Trophoblast cell (in vitro differentiated cells and primary cell): ENCODE data around the gene CAMSAP1.
"Not testable (repeated sequence)": the region's sequence is repeated elsewhere in the genome, so short reads cannot be mapped to it uniquely, and the experiment has no call there.

Source experiments
- DNase-seq, 2 donors: peaks; one replicate each; pipeline ENCODE4 v3.0.0-alpha.2; 2016
- H2AFZ ChIP-seq: 2 replicates; pipeline ENCODE4 v1.6.1; 2013; ENCODE audit warnings: low read length, moderate library complexity, mild to moderate bottlenecking; ENCODE audit not compliant: insufficient read depth, poor library complexity
- H2AK5ac ChIP-seq: 2 replicates; pipeline ENCODE4 v1.6.1; 2013; ENCODE audit warnings: mild to moderate bottlenecking, low read length
- H2BK120ac ChIP-seq: 2 replicates; pipeline ENCODE4 v1.6.1; 2013; ENCODE audit warnings: low read length, mild to moderate bottlenecking, moderate library complexity; ENCODE audit not compliant: insufficient read depth, poor library complexity
- H2BK12ac ChIP-seq: 2 replicates; pipeline ENCODE4 v1.6.1; 2013; ENCODE audit warnings: mild to moderate bottlenecking, low read length, moderate library complexity
- H2BK5ac ChIP-seq: 2 replicates; pipeline ENCODE4 v1.6.1; 2013; ENCODE audit warnings: low read length, low read depth, moderate library complexity, mild to moderate bottlenecking; ENCODE audit not compliant: poor library complexity
- H3K14ac ChIP-seq: 2 replicates; pipeline ENCODE4 v1.6.1; 2013; ENCODE audit warnings: mild to moderate bottlenecking, low read length
- H3K18ac ChIP-seq: 2 replicates; pipeline ENCODE4 v1.6.1; 2013; ENCODE audit warnings: mild to moderate bottlenecking, low read length
- H3K23ac ChIP-seq: 2 replicates; pipeline ENCODE4 v1.6.1; 2013; ENCODE audit warnings: low read length
- H3K27ac ChIP-seq: 2 replicates; pipeline ENCODE4 v1.5.1; 2013; ENCODE audit warnings: low read depth, mild to moderate bottlenecking, inconsistent platforms, low read length, moderate library complexity
- H3K27me3 ChIP-seq: 2 replicates; pipeline ENCODE4 v1.6.1; 2013; ENCODE audit warnings: inconsistent platforms, mild to moderate bottlenecking, low read length, moderate library complexity; ENCODE audit not compliant: insufficient read depth
- H3K36me3 ChIP-seq, 2 experiments: 1 replicate in 1 of 2; 2 replicates in 1 of 2; pipeline ENCODE4 v1.6.1; 2013; ENCODE audit warnings: low read length in 2 of 2, mild to moderate bottlenecking in 2 of 2, moderate library complexity in 1 of 2; ENCODE audit not compliant: insufficient read depth in 2 of 2, control insufficient read depth in 1 of 2
- H3K4ac ChIP-seq: 2 replicates; pipeline ENCODE4 v1.6.1; 2013; ENCODE audit warnings: low read depth, mild to moderate bottlenecking, low read length, moderate library complexity
- H3K4me1 ChIP-seq, 2 experiments: 1 replicate in 1 of 2; 2 replicates in 1 of 2; pipeline ENCODE4 v1.6.1; 2013; ENCODE audit warnings: low read length in 2 of 2, mild to moderate bottlenecking in 2 of 2, moderate library complexity in 1 of 2; ENCODE audit not compliant: insufficient read depth in 2 of 2, control insufficient read depth in 1 of 2
- H3K4me2 ChIP-seq: 2 replicates; pipeline ENCODE4 v1.6.1; 2013; ENCODE audit warnings: inconsistent platforms, mild to moderate bottlenecking, low read length, moderate library complexity
- H3K4me3 ChIP-seq: 2 replicates; pipeline ENCODE4 v1.5.1; 2013; ENCODE audit warnings: mild to moderate bottlenecking, low read depth, low read length, inconsistent platforms
- H3K79me1 ChIP-seq: one replicate; pipeline ENCODE4 v1.6.1; 2013; ENCODE audit warnings: low read length
- H3K79me2 ChIP-seq: 2 replicates; pipeline ENCODE4 v1.6.1; 2013; ENCODE audit warnings: low read length, mild to moderate bottlenecking; ENCODE audit not compliant: control insufficient read depth, insufficient read depth, poor library complexity
- H3K9ac ChIP-seq: 2 replicates; pipeline ENCODE4 v1.6.1; 2013; ENCODE audit warnings: mild to moderate bottlenecking, low read length
- H3K9me3 ChIP-seq: 2 replicates; pipeline ENCODE4 v1.6.1; 2013; ENCODE audit warnings: low read depth, mild to moderate bottlenecking, control low read depth, inconsistent platforms, low read length; ENCODE audit not compliant: insufficient read depth
- H4K12ac ChIP-seq: 2 replicates; pipeline ENCODE4 v1.6.1; 2013; ENCODE audit warnings: low read depth, mild to moderate bottlenecking, low read length, moderate library complexity
- H4K8ac ChIP-seq: 2 replicates; pipeline ENCODE4 v1.6.1; 2013; ENCODE audit warnings: low read depth, mild to moderate bottlenecking, low read length, moderate library complexity
- H4K91ac ChIP-seq: one replicate; pipeline ENCODE4 v1.6.1; 2013; ENCODE audit warnings: low read depth, mild to moderate bottlenecking, low read length, moderate library complexity
- WGBS: extraction: QIAGEN DNeasy Blood & Tissue Kit; methylation state at CpG from one replicate; pipeline ENCODE4 v1.1.7; 2013; ENCODE audit warnings: missing lambda C conversion rate; ENCODE audit not compliant: insufficient read length, insufficient coverage; ENCODE audit errors: extremely low coverage; 5-methylcytosine and 5-hydroxymethylcytosine counted together

CAMSAP1 gene

DNA sequence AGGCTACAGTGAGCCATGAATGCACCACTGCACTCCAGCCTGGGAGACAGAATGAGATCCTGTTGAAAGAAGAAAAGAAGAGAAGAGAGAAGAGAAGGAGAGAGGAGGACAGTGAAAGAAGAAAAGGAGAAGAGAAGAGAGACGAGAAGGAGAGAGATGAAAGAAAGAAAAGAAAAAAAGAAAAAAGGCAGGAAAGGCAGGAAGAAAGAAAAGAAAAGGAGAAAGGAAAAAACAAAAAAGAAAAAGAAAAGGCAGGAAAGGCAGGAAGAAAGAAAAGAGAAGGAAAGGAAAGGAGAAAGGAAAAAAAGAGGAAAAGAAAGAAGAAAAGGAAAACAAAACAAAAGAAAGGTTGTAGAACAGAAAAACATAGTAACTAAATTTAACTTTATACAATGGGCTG lies 14.2 kb downstream of the CAMSAP1 start:
- H3K18ac ChIP-seq = no peak overlapping the region
- H2AFZ ChIP-seq = no peak overlapping the region
- no peaks in the 10 kb centered on the region for H3K79me1 ChIP-seq
- H3K9me3 ChIP-seq = peaks cover 2% of the 10 kb centered on the region
- no peaks in the 10 kb centered on the region for H3K27me3 ChIP-seq
- no peak for DNase-seq
- H4K8ac ChIP-seq = no peak overlapping the region
- H3K4me2 ChIP-seq = no peak overlapping the region
- H3K4me1 ChIP-seq = peaks cover 24 to 29% of the 10 kb centered on the region in 2 experiments
- no peak overlapping the region for H3K23ac ChIP-seq
- peaks cover 0 to 3% of the 10 kb centered on the region in 2 experiments for H3K36me3 ChIP-seq
- H2AK5ac ChIP-seq = no peak overlapping the region
- no peak overlapping the region for H4K12ac ChIP-seq
- H2BK120ac ChIP-seq = no peak overlapping the region
- no peak overlapping the region for H4K91ac ChIP-seq
- 100% methylated on average over 1 of the region's 1 CpG for WGBS
- no peak overlapping the region for H3K27ac ChIP-seq
- H3K4me3 ChIP-seq = no peak overlapping the region
- no peak overlapping the region for H2BK5ac ChIP-seq
- no peak overlapping the region for H3K9ac ChIP-seq
- peaks cover 24% of the 10 kb centered on the region for H3K79me2 ChIP-seq
- H3K4ac ChIP-seq = no peak overlapping the region
- H2BK12ac ChIP-seq = no peak overlapping the region
- H3K14ac ChIP-seq = no peak overlapping the region

GRCh38 chr9:135892327-135892726 lies 15.0 kb downstream of the CAMSAP1 start:
- not testable (repeated sequence) for H4K8ac ChIP-seq, H3K18ac ChIP-seq, H2BK12ac ChIP-seq, H4K91ac ChIP-seq, H2BK120ac ChIP-seq, H2BK5ac ChIP-seq, H2AK5ac ChIP-seq, H3K4me2 ChIP-seq, H3K36me3 ChIP-seq, H3K23ac ChIP-seq, H3K4me3 ChIP-seq, H3K9me3 ChIP-seq, H3K9ac ChIP-seq, H4K12ac ChIP-seq, H3K79me1 ChIP-seq, H2AFZ ChIP-seq, DNase-seq, H3K27me3 ChIP-seq, H3K27ac ChIP-seq, H3K14ac ChIP-seq
- no CpG with 5 or more reads among the region's 6 CpGs for WGBS
- Histone ChIP-seq H3K4ac (peak overlapping the region; percentile 19), H3K4me1 (peaks cover 24 to 29% of the 10 kb centered on the region in 2 experiments), H3K79me2 (peaks cover 24% of the 10 kb centered on the region)

DNA sequence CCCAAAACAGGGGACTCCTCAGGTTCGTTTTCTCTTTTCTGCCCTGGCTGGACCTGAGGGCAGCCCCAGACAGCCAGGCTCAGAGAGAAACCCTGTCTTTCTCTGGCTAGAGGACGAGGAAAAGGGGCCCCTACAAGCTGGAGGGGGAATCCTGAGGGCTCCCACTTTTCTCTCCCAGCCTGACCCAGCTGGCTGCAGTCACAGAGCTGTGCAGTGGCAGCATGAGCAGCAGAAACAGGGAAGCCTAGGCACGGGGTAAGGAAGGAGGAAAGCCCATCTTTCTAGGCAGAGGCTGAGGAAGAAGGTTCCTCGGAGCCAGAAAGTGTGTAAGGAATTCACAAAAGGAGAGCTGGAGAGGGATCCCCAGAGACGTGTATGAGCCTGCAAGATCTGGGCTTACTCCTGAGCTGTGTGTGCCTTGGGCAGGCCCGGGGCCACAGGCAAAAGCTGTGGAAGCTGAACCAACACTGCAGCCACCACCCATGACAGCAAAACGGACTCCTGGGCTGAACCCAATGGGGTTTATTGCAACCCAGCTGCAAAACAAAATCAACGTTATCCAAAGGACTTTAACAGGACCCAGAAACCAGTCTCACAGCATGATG lies 16.2 kb downstream of the CAMSAP1 start:
- H3K36me3 ChIP-seq = no peaks in the 10 kb centered on the region
- no peak overlapping the region for H2BK12ac ChIP-seq
- H4K12ac ChIP-seq = no peak overlapping the region
- H2BK120ac ChIP-seq = no peak overlapping the region
- H3K79me1 ChIP-seq = no peaks in the 10 kb centered on the region
- DNase-seq = no peak
- peaks cover 26% of the 10 kb centered on the region for H3K79me2 ChIP-seq
- H2AK5ac ChIP-seq = no peak overlapping the region
- H3K4me2 ChIP-seq = peak overlapping the region; percentile 12
- no peak overlapping the region for H3K14ac ChIP-seq
- H3K9ac ChIP-seq = no peak overlapping the region
- no CpG with 5 or more reads among the region's 8 CpGs for WGBS
- H3K23ac ChIP-seq = no peak overlapping the region
- H3K18ac ChIP-seq = peak overlapping the region; percentile 21
- H3K4me3 ChIP-seq = no peak overlapping the region
- peaks cover 3% of the 10 kb centered on the region for H3K9me3 ChIP-seq
- no peaks in the 10 kb centered on the region for H3K27me3 ChIP-seq
- no peak overlapping the region for H2AFZ ChIP-seq
- no peak overlapping the region for H4K91ac ChIP-seq
- H4K8ac ChIP-seq = no peak overlapping the region
- H3K4ac ChIP-seq = peak overlapping the region; percentile 80
- H3K27ac ChIP-seq = no peak overlapping the region
- peaks cover 34 to 38% of the 10 kb centered on the region in 2 experiments for H3K4me1 ChIP-seq
- no peak overlapping the region for H2BK5ac ChIP-seq

DNA sequence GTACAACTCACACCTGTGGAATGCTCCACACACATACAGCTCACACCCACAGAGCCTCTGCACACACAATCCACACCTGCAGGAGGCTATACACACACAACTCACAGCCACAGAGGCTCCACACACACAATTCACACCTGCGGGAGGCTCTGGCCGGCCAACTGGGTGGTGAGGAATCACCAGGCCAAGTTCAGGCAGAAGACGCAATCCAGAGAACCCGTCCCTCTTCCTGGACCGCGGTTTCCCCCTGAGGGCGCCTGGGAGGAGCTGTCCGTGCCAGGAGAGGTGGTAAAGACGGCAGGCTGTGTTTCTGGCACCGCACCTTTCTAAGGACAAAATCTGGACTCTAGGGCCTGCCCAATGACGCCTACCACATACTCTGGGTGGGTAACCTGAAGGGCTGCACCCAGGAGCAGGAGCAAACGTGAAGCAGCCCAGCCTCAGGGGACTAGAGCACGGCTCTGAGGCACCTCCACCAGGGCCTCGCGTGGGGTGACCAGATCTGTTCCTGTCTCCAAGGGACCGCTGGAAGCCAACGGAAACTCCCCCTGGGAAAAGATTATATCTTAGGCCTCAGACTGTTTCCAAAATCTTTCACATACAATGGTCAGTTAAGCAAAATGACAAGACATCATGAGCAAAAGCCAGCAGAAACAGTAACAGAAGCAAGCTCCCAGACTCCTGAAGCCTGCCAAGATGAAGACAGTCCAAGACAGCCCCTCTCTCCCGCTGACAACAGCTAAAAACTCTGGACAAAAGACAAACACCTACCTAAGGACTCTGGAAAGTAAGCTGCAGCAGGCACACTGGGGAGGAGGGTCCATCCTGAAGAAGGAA lies 16.9 kb downstream of the CAMSAP1 start:
- H3K79me2 ChIP-seq = peaks cover 26% of the 10 kb centered on the region
- H3K4me1 ChIP-seq = peaks cover 35 to 41% of the 10 kb centered on the region in 2 experiments
- no peak overlapping the region for H4K8ac ChIP-seq
- H3K4ac ChIP-seq = peak overlapping the region; percentile 85
- no peak overlapping the region for H3K23ac ChIP-seq
- H3K4me2 ChIP-seq = peak overlapping the region; percentile 12
- H3K9me3 ChIP-seq = peaks cover 3% of the 10 kb centered on the region
- no peaks in the 10 kb centered on the region for H3K27me3 ChIP-seq
- no peak overlapping the region for H3K4me3 ChIP-seq
- peak in 1 of 2 donors; percentile 53 for DNase-seq
- no peak overlapping the region for H3K14ac ChIP-seq
- no peak overlapping the region for H2BK12ac ChIP-seq
- H2AK5ac ChIP-seq = no peak overlapping the region
- H2BK5ac ChIP-seq = no peak overlapping the region
- H4K91ac ChIP-seq = no peak overlapping the region
- H4K12ac ChIP-seq = no peak overlapping the region
- no peaks in the 10 kb centered on the region for H3K36me3 ChIP-seq
- no peak overlapping the region for H2BK120ac ChIP-seq
- no CpG with 5 or more reads among the region's 18 CpGs for WGBS
- H3K27ac ChIP-seq = no peak overlapping the region
- H2AFZ ChIP-seq = no peak overlapping the region
- no peak overlapping the region for H3K9ac ChIP-seq
- peak overlapping the region; percentile 21 for H3K18ac ChIP-seq
- H3K79me1 ChIP-seq = no peaks in the 10 kb centered on the region
